Adrenal gland (tissue), 12 donors: ENCODE results near the gene ACP1. TPM values are rescaled to one million over a fixed set of nuclear protein-coding genes. Genes with fewer than 3 reads are reported as not detected.

ENCODE experiments used
- DNase-seq, 7 donors: peaks; one replicate each; pipeline ENCODE4 v3.0.0-alpha.2; 2019 to 2020
- H3K27ac ChIP-seq, 5 donors: fragments of 200-600 bp; sonication (generic) in 4 of 5; 1 replicate in 3 of 5; 2 replicates in 2 of 5; pipeline versions ENCODE4 v1.5.1 to v1.8.0; 2016 to 2020; ENCODE audit warnings: mild to moderate bottlenecking in 1 of 5
- H3K27me3 ChIP-seq: fragments of 200-600 bp; 2 replicates; pipeline ENCODE4 v1.8.0; 2021
- H3K36me3 ChIP-seq, 2 donors: fragments of 200-600 bp; replicated peaks in 1 of 2; 1 replicate in 1 of 2; 2 replicates in 1 of 2; pipeline versions ENCODE4 v1.5.1 to v1.8.0; 2018 to 2022
- H3K4me1 ChIP-seq, 2 donors: fragments of 200-600 bp; replicated peaks in 1 of 2; 1 replicate in 1 of 2; 2 replicates in 1 of 2; pipeline versions ENCODE4 v1.5.1 to v1.8.0; 2018 to 2021
- H3K4me3 ChIP-seq, 4 donors: fragments of 200-600 bp; sonication (generic) in 3 of 4; one replicate each; pipeline ENCODE4 v1.5.1; 2016 to 2018
- H3K9me3 ChIP-seq, 3 donors: fragments of 200-600 bp; sonication (generic) in 1 of 3; replicated peaks in 1 of 3; 1 replicate in 2 of 3; 2 replicates in 1 of 3; pipeline versions ENCODE4 v1.5.1 to v1.8.0; 2016 to 2021
- CTCF ChIP-seq, 6 experiments: fragments of 450-650 bp in 4 of 6; fragments of 200-600 bp in 2 of 6; sonication (generic) in 1 of 6; IDR thresholded peaks; 1 replicate in 5 of 6; 2 replicates in 1 of 6; pipeline versions ENCODE4 v1.5.1 to v1.8.0; 2016 to 2021; ENCODE audit warnings: antibody characterized with exemption in 6 of 6, mild to moderate bottlenecking in 2 of 6, moderate library complexity in 1 of 6
- POLR2A ChIP-seq, 2 donors: fragments of 450-650 bp; IDR thresholded peaks; one replicate each; pipeline ENCODE4 v1.6.1; 2017; ENCODE audit warnings: antibody characterized with exemption in 2 of 2, mild to moderate bottlenecking in 2 of 2, moderate library complexity in 1 of 2
- WGBS, 4 donors: extraction: QIAGEN DNeasy Blood & Tissue Kit in 2 of 4; methylation state at CpG; one replicate each; pipeline versions ENCODE4 v1.1.5 to v1.1.7; 2013 to 2017; 5-methylcytosine and 5-hydroxymethylcytosine counted together
- intact Hi-C, 2 donors: fragments of 100-400 bp; cut with DNase I; formaldehyde crosslinking; loops; one replicate each; pipeline versions ENCODE4 v1.14.1 to v1.15.0; 2022 to 2023
- polyA plus RNA-seq, 3 donors: library from polyadenylated mRNA; stranded (reverse); fragments of 200-250 nt in 2 of 3; fragments of 350-450 nt in 1 of 3; fragmentation: Illumina TruSeq in 1 of 3; extraction: RNeasy Lipid Tissue Mini Kit (QIAGEN cat#74804) in 1 of 3; gene quantifications; one replicate each; pipeline ENCODE4 v1.2.3, GENCODE V29; 2013 to 2014
- total RNA-seq, 9 donors: library from RNA; depleted of rRNA in 4 of 9; stranded (reverse); fragments of >200 nt in 4 of 9; fragments of 120-200 nt in 1 of 9; fragmentation: NEBNext Ultra II Directional in 1 of 9; extraction: Animal tissue kit (Norgen Biotek cat#: 25700) in 1 of 9; gene quantifications; one replicate each; pipeline versions ENCODE4 v1.1.0 to v1.2.4, GENCODE V29; 2013 to 2023
- donor health status: healthy with polysubstance abuse.
- donor health status: Bipolar disorder and iron deficiency.
- donor health status: DM: yes; HTN: yes; CAD: no.
- donor health status: DM: no; HTN: no; CAD: no.
- donor health status: DM: no; HTN: no; CAD: no.
- donor health status: DM: yes; HTN: yes; CAD: no.

Gene ACP1
- total and polyA plus RNA-seq, 12 donors: 59.5 to 386 (median 161) TPM

- TF ChIP-seq CTCF (IDR thresholded peaks at IDR 0.05): no peak
- TF ChIP-seq POLR2A (IDR thresholded peaks at IDR 0.05): no peak
- no peak overlapping the region for H3K4me3 ChIP-seq
- no peak overlapping the region for H3K27ac ChIP-seq
- 66 to 83% (median 75%) methylated on average over 6 of the region's 6 CpGs for WGBS, 4 donors
- no peaks in the 10 kb centered on the region for H3K27me3 ChIP-seq
- peaks cover 0 to 19% of the 10 kb centered on the region in 2 donors for H3K36me3 ChIP-seq
- intact Hi-C loops: no loop called here
- no peaks in the 10 kb centered on the region for H3K9me3 ChIP-seq
- DNase-seq: no peak
- peaks cover 22 to 33% of the 10 kb centered on the region in 2 donors for H3K4me1 ChIP-seq
Measured at GRCh38 chr2:273333-273732, 8.6 kb downstream of the ACP1 start.

GRCh38 chr2:274503-274902, 9.8 kb downstream of the ACP1 start:
- Histone ChIP-seq H3K9me3 (no peaks in the 10 kb centered on the region), H3K4me3 (no peak overlapping the region), H3K4me1 (peaks cover 16 to 21% of the 10 kb centered on the region in 2 donors), H3K27ac (no peak overlapping the region), H3K36me3 (peaks cover 0 to 31% of the 10 kb centered on the region in 2 donors), H3K27me3 (no peaks in the 10 kb centered on the region)
- 95 to 97% (median 96%) methylated on average over 3 of the region's 3 CpGs for WGBS, 4 donors
- TF ChIP-seq POLR2A (IDR thresholded peaks at IDR 0.05) (no peak), CTCF (IDR thresholded peaks at IDR 0.05) (peak in 1 of 6 experiments; percentile 10)
- DNase-seq: no peak
- intact Hi-C loops: no loop called here

- H3K4me1 ChIP-seq: peaks cover 13 to 19% of the 10 kb centered on the region in 2 donors
- peaks cover 0 to 31% of the 10 kb centered on the region in 2 donors for H3K36me3 ChIP-seq
- intact Hi-C loops: no loop called here
- TF ChIP-seq POLR2A (IDR thresholded peaks at IDR 0.05) (no peak), CTCF (IDR thresholded peaks at IDR 0.05) (no peak)
- no peaks in the 10 kb centered on the region for H3K27me3 ChIP-seq
- no peak for DNase-seq
- no peak overlapping the region for H3K4me3 ChIP-seq
- H3K9me3 ChIP-seq: no peaks in the 10 kb centered on the region
- H3K27ac ChIP-seq: no peak overlapping the region
- WGBS, 4 donors: 71 to 79% (median 74%) methylated on average over 6 of the region's 6 CpGs
Measured at GRCh38 chr2:275466-275865, 10.7 kb downstream of the ACP1 start.

- peaks cover 22 to 37% of the 10 kb centered on the region in 2 donors for H3K4me1 ChIP-seq
- intact Hi-C loops: no loop called here
- no peak for DNase-seq
- H3K4me3 ChIP-seq: no peak overlapping the region
- TF ChIP-seq POLR2A (IDR thresholded peaks at IDR 0.05): no peak
- no peak for TF ChIP-seq CTCF (IDR thresholded peaks at IDR 0.05)
- H3K27ac ChIP-seq: peak overlapping the region in 3 of 5 donors; percentile 11 to 95 (median 31)
- H3K9me3 ChIP-seq: no peaks in the 10 kb centered on the region
- no peaks in the 10 kb centered on the region for H3K27me3 ChIP-seq
- WGBS, 4 donors: 60 to 81% (median 77%) methylated on average over 2 of the region's 2 CpGs
- peaks cover 0 to 49% of the 10 kb centered on the region in 2 donors for H3K36me3 ChIP-seq
Measured at GRCh38 chr2:278312-278926, 13.7 kb downstream of the ACP1 start.
